ENCODE measurements around the gene GRB10. TPM values are rescaled to one million over a fixed set of nuclear protein-coding genes. Genes with fewer than 3 reads are reported as not detected.

Gene GRB10
- total RNA-seq, 4 donors from 2014 or later: 8.8 to 55.7 (median 14.3) TPM

DNA sequence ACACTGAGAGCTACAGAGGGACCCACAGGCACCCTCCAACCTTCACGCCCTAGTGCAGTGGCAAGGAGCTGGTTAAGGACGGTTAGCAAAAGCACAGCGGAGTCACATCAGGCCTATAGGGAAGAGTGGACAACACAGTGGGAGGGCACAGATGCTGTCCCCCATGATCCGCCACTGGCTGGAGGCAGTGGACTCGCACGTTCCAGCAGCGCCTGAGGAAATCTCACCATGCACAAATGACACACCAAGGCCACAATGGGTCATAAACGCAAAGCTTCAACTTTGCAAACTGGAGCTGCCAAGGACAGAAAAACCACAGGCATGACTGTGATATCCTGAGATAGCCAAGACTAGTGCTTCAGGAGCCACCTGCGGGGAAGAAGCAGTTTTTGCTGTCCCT lies 58.8 kb downstream of the GRB10 start:
- Histone ChIP-seq H3K27ac (no peak overlapping the region), H3K27me3 (no peaks in the 10 kb centered on the region), H3K4me1 (peaks cover 8 to 37% (median 19%) of the 10 kb centered on the region in 4 donors), H3K36me3 (no peaks in the 10 kb centered on the region), H3K4me3 (no peak overlapping the region), H3K9me3 (no peaks in the 10 kb centered on the region)
- intact Hi-C loops (cut with DNase I; ENCODE audit: low total_unique reads): no loop called here
- WGBS, 2 donors (ENCODE audit: low coverage in 1 of 2): 67 to 95% methylated on average over 1 to 8 of the region's 9 CpGs
- in situ Hi-C loops (cut with MboI; ENCODE audit: low pct_ligation_motif_present in 1 of 4, low pct_unique_long_range_greater_than_20kb in 1 of 4, low sequenced_read_pairs in 3 of 4): no loop called here
- TF ChIP-seq, protein P1, sequence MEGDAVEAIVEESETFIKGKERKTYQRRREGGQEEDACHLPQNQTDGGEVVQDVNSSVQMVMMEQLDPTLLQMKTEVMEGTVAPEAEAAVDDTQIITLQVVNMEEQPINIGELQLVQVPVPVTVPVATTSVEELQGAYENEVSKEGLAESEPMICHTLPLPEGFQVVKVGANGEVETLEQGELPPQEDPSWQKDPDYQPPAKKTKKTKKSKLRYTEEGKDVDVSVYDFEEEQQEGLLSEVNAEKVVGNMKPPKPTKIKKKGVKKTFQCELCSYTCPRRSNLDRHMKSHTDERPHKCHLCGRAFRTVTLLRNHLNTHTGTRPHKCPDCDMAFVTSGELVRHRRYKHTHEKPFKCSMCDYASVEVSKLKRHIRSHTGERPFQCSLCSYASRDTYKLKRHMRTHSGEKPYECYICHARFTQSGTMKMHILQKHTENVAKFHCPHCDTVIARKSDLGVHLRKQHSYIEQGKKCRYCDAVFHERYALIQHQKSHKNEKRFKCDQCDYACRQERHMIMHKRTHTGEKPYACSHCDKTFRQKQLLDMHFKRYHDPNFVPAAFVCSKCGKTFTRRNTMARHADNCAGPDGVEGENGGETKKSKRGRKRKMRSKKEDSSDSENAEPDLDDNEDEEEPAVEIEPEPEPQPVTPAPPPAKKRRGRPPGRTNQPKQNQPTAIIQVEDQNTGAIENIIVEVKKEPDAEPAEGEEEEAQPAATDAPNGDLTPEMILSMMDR (IDR thresholded peaks at IDR 0.05): no peak
- TF ChIP-seq EP300 (IDR thresholded peaks at IDR 0.05; ENCODE audit: low read depth): no peak
- no peak for TF ChIP-seq POLR2A (IDR thresholded peaks at IDR 0.05)
- no peak for TF ChIP-seq POLR2AphosphoS5 (IDR thresholded peaks at IDR 0.05)
- DNase-seq: no peak

DNA sequence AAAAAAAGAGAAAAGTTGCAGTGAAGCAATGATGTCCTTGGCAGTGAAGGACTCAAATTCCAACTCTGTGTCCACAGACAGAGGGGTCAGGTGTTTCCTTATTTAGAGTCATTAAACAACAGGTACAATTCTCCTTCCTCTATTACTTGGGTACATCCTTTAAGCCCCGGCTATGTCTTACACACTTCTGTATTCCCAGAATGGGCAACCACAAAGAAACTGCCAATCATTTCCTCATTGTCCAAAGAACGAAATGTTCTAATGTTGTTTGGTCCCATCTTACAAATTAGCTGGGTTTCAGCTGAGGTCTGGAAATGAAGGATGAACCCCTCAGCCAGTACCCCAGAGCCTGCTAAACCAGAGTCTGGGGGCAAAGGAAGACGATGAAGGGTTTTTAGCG lies 59.5 kb downstream of the GRB10 start:
- intact Hi-C loops (cut with DNase I; ENCODE audit: low total_unique reads): no loop called here
- peaks cover 16 to 39% (median 22%) of the 10 kb centered on the region in 4 donors for H3K4me1 ChIP-seq
- H3K9me3 ChIP-seq: no peaks in the 10 kb centered on the region
- H3K4me3 ChIP-seq: no peak overlapping the region
- in situ Hi-C loops (cut with MboI; ENCODE audit: low pct_ligation_motif_present in 1 of 4, low pct_unique_long_range_greater_than_20kb in 1 of 4, low sequenced_read_pairs in 3 of 4): no loop called here
- H3K27ac ChIP-seq: no peak overlapping the region
- no peak for DNase-seq
- TF ChIP-seq POLR2AphosphoS5 (IDR thresholded peaks at IDR 0.05) (no peak), EP300 (IDR thresholded peaks at IDR 0.05; ENCODE audit: low read depth) (no peak), POLR2A (IDR thresholded peaks at IDR 0.05) (no peak)
- TF ChIP-seq, protein P1 (IDR thresholded peaks at IDR 0.05): no peak
- H3K36me3 ChIP-seq: no peaks in the 10 kb centered on the region
- WGBS, 2 donors (ENCODE audit: low coverage in 1 of 2): 78 to 83% methylated on average over 1 to 4 of the region's 4 CpGs
- no peaks in the 10 kb centered on the region for H3K27me3 ChIP-seq

DNA sequence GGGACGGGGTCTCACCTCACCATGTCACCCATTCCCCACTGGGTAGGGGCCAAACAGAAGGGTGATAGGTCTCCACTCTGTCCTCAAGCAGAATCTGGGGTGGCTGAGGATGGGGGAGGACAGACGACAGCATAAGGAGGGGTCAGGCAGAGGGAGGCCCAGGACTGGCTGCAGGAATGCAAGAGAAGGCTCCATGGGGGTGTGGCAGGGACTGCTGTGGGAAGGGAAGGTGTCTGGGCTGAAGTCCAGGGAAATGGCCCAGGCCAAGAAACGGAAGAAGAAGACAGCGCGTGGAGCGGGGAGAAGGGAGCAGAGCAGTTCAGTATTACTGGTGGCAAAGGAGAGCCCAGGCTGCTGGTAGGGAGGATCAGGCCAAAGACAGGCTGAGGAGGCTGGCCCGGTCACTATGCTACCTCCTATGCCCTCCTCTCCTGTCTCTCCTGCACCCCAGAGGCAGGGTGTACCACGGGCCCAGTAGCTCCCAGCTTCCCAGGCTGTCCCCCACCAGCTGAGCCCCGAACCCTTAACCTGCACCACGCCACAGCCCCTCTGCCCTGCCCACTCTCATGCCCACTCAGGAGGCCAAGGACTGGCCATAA lies 60.9 kb downstream of the GRB10 start:
- Histone ChIP-seq H3K9me3 (no peaks in the 10 kb centered on the region), H3K4me3 (no peak overlapping the region), H3K27me3 (no peaks in the 10 kb centered on the region), H3K27ac (no peak overlapping the region), H3K4me1 (peaks cover 18 to 36% (median 22%) of the 10 kb centered on the region in 4 donors), H3K36me3 (no peaks in the 10 kb centered on the region)
- in situ Hi-C loops (cut with MboI; ENCODE audit: low pct_ligation_motif_present in 1 of 4, low pct_unique_long_range_greater_than_20kb in 1 of 4, low sequenced_read_pairs in 3 of 4) (no loop called here), intact Hi-C loops (cut with DNase I; ENCODE audit: low total_unique reads) (no loop called here)
- peak; percentile 65 for DNase-seq
- TF ChIP-seq, protein P1 (IDR thresholded peaks at IDR 0.05): no peak
- no peak for TF ChIP-seq POLR2AphosphoS5 (IDR thresholded peaks at IDR 0.05)
- no peak for TF ChIP-seq EP300 (IDR thresholded peaks at IDR 0.05; ENCODE audit: low read depth)
- no peak for TF ChIP-seq POLR2A (IDR thresholded peaks at IDR 0.05)
- 32 to 54% methylated on average over 5 to 10 of the region's 10 CpGs for WGBS, 2 donors (ENCODE audit: low coverage in 1 of 2)

DNA sequence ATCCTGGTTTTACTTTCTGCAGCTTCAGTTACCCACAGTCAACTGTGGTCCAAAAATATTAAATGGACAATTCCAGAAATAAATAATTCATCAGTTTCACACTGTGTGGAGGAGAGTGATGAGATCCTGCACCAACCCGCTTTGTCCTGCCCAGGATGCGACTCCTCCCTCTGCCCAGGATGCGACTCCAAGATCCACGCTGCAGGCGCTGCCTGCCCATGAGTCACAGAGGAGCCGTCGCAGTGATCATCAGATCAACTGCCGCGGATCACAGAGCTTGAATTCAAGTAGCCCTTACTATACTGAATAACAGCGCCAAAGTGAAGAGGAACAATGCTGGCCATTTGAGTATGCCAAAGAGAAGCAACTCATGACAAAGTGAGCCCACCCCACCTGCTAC lies 61.5 kb downstream of the GRB10 start:
- intact Hi-C loops (cut with DNase I; ENCODE audit: low total_unique reads): no loop called here
- Histone ChIP-seq H3K36me3 (no peaks in the 10 kb centered on the region), H3K4me3 (no peak overlapping the region), H3K9me3 (no peaks in the 10 kb centered on the region), H3K27ac (no peak overlapping the region), H3K4me1 (peaks cover 18 to 36% (median 22%) of the 10 kb centered on the region in 4 donors), H3K27me3 (no peaks in the 10 kb centered on the region)
- DNase-seq: no peak
- in situ Hi-C loops (cut with MboI; ENCODE audit: low pct_ligation_motif_present in 1 of 4, low pct_unique_long_range_greater_than_20kb in 1 of 4, low sequenced_read_pairs in 3 of 4): no loop called here
- TF ChIP-seq EP300 (IDR thresholded peaks at IDR 0.05; ENCODE audit: low read depth) (no peak), POLR2A (IDR thresholded peaks at IDR 0.05) (no peak), POLR2AphosphoS5 (IDR thresholded peaks at IDR 0.05) (no peak)
- TF ChIP-seq, protein P1 (IDR thresholded peaks at IDR 0.05): no peak
- 81% methylated on average over 10 of the region's 10 CpGs; no CpG with 5 or more reads in 1 of the 2 donors for WGBS, 2 donors (ENCODE audit: low coverage in 1 of 2)
